HT1080 (cell line): ENCODE results near the gene TWIST2. TPM values are rescaled to one million over a fixed set of nuclear protein-coding genes. Genes with fewer than 3 reads are reported as not detected.

ENCODE experiments used
- DNase-seq: peaks from one replicate; pipeline ENCODE4 v3.0.0-alpha.2; 2015; ENCODE audit warnings: low read depth
- total RNA-seq: library from RNA; depleted of rRNA; stranded (reverse); fragments of >200 nt; shearing (Covaris generic); gene quantifications from 2 replicates; pipeline ENCODE4 v1.2.3, GENCODE V29; 2014

The TWIST2 gene
- total RNA-seq, 1 experiment from 2014 or later, result 52.1 TPM

GRCh38 chr2:238835726-238836301 lies 12.1 kb upstream of the TWIST2 start:
- DNase-seq, result no peak

GRCh38 chr2:238838786-238839327 lies 9.0 kb upstream of the TWIST2 start:
- no peak for DNase-seq

GRCh38 chr2:238839428-238839827 lies 8.5 kb upstream of the TWIST2 start:
- no peak for DNase-seq

- DNase-seq, result peak; percentile 28
Observed at GRCh38 chr2:238841542-238842164, 6.2 kb upstream of the TWIST2 start.

- no peak for DNase-seq
Observed at GRCh38 chr2:238843476-238843875, 4.4 kb upstream of the TWIST2 start.

GRCh38 chr2:238845583-238846377 lies 2.1 kb upstream of the TWIST2 start:
- no peak for DNase-seq

- DNase-seq, result no peak
Observed at GRCh38 chr2:238846378-238846627, 1.6 kb upstream of the TWIST2 start.

GRCh38 chr2:238846628-238847418 lies 1.1 kb upstream of the TWIST2 start:
- no peak for DNase-seq

- no peak for DNase-seq
Observed at GRCh38 chr2:238847419-238847801, 475 bp upstream of the TWIST2 start.

- DNase-seq, result no peak
Observed at GRCh38 chr2:238848691-238848975, 748 bp downstream of the TWIST2 start.

GRCh38 chr2:238848976-238849853 lies 1.3 kb downstream of the TWIST2 start:
- peak; percentile 17 for DNase-seq

- DNase-seq, result no peak
Observed at GRCh38 chr2:238850091-238850490, 2.2 kb downstream of the TWIST2 start.

GRCh38 chr2:238851026-238851425 lies 3.1 kb downstream of the TWIST2 start:
- no peak for DNase-seq

- no peak for DNase-seq
Observed at GRCh38 chr2:238851761-238852160, 3.9 kb downstream of the TWIST2 start.

- DNase-seq, result no peak
Observed at GRCh38 chr2:238852206-238852869, 4.5 kb downstream of the TWIST2 start.

- DNase-seq, result no peak
Observed at GRCh38 chr2:238853218-238853617, 5.3 kb downstream of the TWIST2 start.

- no peak for DNase-seq
Observed at GRCh38 chr2:238853721-238854120, 5.8 kb downstream of the TWIST2 start.

- DNase-seq, result no peak
Observed at GRCh38 chr2:238854246-238854645, 6.4 kb downstream of the TWIST2 start.

GRCh38 chr2:238854699-238855229 lies 6.9 kb downstream of the TWIST2 start:
- no peak for DNase-seq

GRCh38 chr2:238855299-238855698 lies 7.4 kb downstream of the TWIST2 start:
- DNase-seq, result no peak
